LNCaP clone FGC (cell line): ENCODE measurements around the gene TMEM94.
"Not testable (repeated sequence)": the region's sequence is repeated elsewhere in the genome, so short reads cannot be mapped to it uniquely, and the experiment has no call there.

ENCODE experiments used
- DNase-seq: peaks from one replicate; pipeline ENCODE4 v3.0.0-alpha.2; 2011; ENCODE audit warnings: low read depth
- H3K4me3 ChIP-seq: 2 replicates; pipeline ENCODE4 v1.5.1; 2011; ENCODE audit warnings: mild to moderate bottlenecking, low read depth, low read length, control low read depth
- CTCF ChIP-seq: IDR thresholded peaks from 2 replicates; pipeline ENCODE4 v1.5.1; 2012; ENCODE audit warnings: mild to moderate bottlenecking; ENCODE audit not compliant: control insufficient read depth, insufficient read depth; ENCODE audit errors: extremely low read depth

The TMEM94 gene

GRCh38 chr17:75439287-75439686 lies 17.1 kb upstream of the TMEM94 start:
- no peak for DNase-seq
- no peak for TF ChIP-seq CTCF
- H3K4me3 ChIP-seq: no peak overlapping the region

GRCh38 chr17:75440738-75441448 lies 15.5 kb upstream of the TMEM94 start:
- no peak overlapping the region for H3K4me3 ChIP-seq
- no peak for DNase-seq
- TF ChIP-seq CTCF: no peak

- no peak for DNase-seq
- TF ChIP-seq CTCF: no peak
- H3K4me3 ChIP-seq: no peak overlapping the region
Measured at GRCh38 chr17:75442168-75443103, 14.0 kb upstream of the TMEM94 start.

GRCh38 chr17:75445296-75445695 lies 11.1 kb upstream of the TMEM94 start:
- no peak overlapping the region for H3K4me3 ChIP-seq
- TF ChIP-seq CTCF: no peak
- DNase-seq: no peak

- DNase-seq: not testable (repeated sequence)
Measured at GRCh38 chr17:75445896-75446295, 10.5 kb upstream of the TMEM94 start.

GRCh38 chr17:75447951-75448856 lies 8.2 kb upstream of the TMEM94 start:
- no peak for TF ChIP-seq CTCF
- no peak for DNase-seq
- no peak overlapping the region for H3K4me3 ChIP-seq

More at GRCh38 chr17:75445896-75446295, 10.5 kb upstream of the TMEM94 start:
- H3K4me3 ChIP-seq: not testable (repeated sequence)
